IMR-90 (cell line): Measurements from ENCODE around the gene FAM174B. TPM values are rescaled to one million over a fixed set of nuclear protein-coding genes. Genes with fewer than 3 reads are reported as not detected.

ENCODE experiments used
- ATAC-seq: fragments of 200-7000 bp; cut with Tn5 transposase; 2 replicates; pipeline ENCODE4 v1.9.1; 2020; ENCODE audit warnings: low read depth, mild to moderate bottlenecking, moderate library complexity
- BruUV-seq: library from RNA; stranded (reverse); fragments of 400-500 nt; replicated peaks from 2 replicates; lab custom pipeline; 2021; lab: Mats Ljungman, UMichigan
- CTCF ChIA-PET: fragments of 300-600 bp; formaldehyde crosslinking; extraction: SDS; loops from one replicate; lab custom pipeline; 2021; ENCODE audit warnings: antibody characterized with exemption; lab: Yijun Ruan, JAX
- POLR2A ChIA-PET: fragments of 300-600 bp; sonication (Branson Sonifier 250); formaldehyde crosslinking; loops from one replicate; lab custom pipeline; 2022; ENCODE audit warnings: antibody characterized with exemption; ENCODE audit not compliant: unreplicated experiment; lab: Charles Lee
- DNase-seq: peaks from one replicate; pipeline ENCODE4 v3.0.0; 2013
- H2AFZ ChIP-seq: replicated peaks from 2 replicates; pipeline ENCODE3; 2013; ENCODE audit warnings: low read length, mild to moderate bottlenecking; ENCODE audit not compliant: poor library complexity
- H2AK5ac ChIP-seq: 2 replicates; pipeline ENCODE4 v1.6.1; 2013; ENCODE audit warnings: low read depth, low read length, inconsistent platforms
- H2AK9ac ChIP-seq: replicated peaks from 2 replicates; pipeline ENCODE3; 2013; ENCODE audit warnings: mild to moderate bottlenecking, low read depth, low read length, moderate library complexity; ENCODE audit not compliant: poor library complexity
- H2BK120ac ChIP-seq: 2 replicates; pipeline ENCODE4 v1.6.1; 2013; ENCODE audit warnings: low read depth, low read length, inconsistent platforms
- H2BK15ac ChIP-seq: 3 replicates; pipeline ENCODE4 v1.6.1; 2013; ENCODE audit warnings: low read depth, low read length, inconsistent platforms
- H2BK20ac ChIP-seq: 2 replicates; pipeline ENCODE4 v1.6.1; 2013; ENCODE audit warnings: low read depth, mild to moderate bottlenecking, inconsistent platforms, low read length, moderate library complexity
- H2BK5ac ChIP-seq: 2 replicates; pipeline ENCODE4 v1.6.1; 2013; ENCODE audit warnings: mild to moderate bottlenecking, low read depth, low read length, inconsistent platforms; ENCODE audit not compliant: poor library complexity, severe bottlenecking
- H3K14ac ChIP-seq: replicated peaks from 2 replicates; pipeline ENCODE4 v1.6.1; 2013; ENCODE audit warnings: low read depth, low read length, inconsistent platforms
- H3K18ac ChIP-seq: 2 replicates; pipeline ENCODE4 v1.6.1; 2013; ENCODE audit warnings: low read depth, low read length, control low read depth
- H3K23ac ChIP-seq: 2 replicates; pipeline ENCODE4 v1.6.1; 2013; ENCODE audit warnings: low read depth, low read length, inconsistent platforms
- H3K27ac ChIP-seq: 2 replicates; pipeline ENCODE4 v1.5.1; 2013; ENCODE audit warnings: mild to moderate bottlenecking, control low read depth, low read length; ENCODE audit not compliant: insufficient read depth
- H3K27me3 ChIP-seq: 2 replicates; pipeline ENCODE4 v1.6.1; 2013; ENCODE audit warnings: low read length; ENCODE audit not compliant: control insufficient read depth, insufficient read depth
- H3K36me3 ChIP-seq: 2 replicates; pipeline ENCODE4 v1.6.1; 2013; ENCODE audit warnings: low read length, mixed read lengths; ENCODE audit not compliant: control insufficient read depth, insufficient read depth
- H3K4ac ChIP-seq: 2 replicates; pipeline ENCODE4 v1.6.1; 2013; ENCODE audit warnings: low read depth, low read length, inconsistent platforms
- H3K4me1 ChIP-seq: 2 replicates; pipeline ENCODE4 v1.6.1; 2013; ENCODE audit warnings: low read length, mixed read lengths; ENCODE audit not compliant: control insufficient read depth, insufficient read depth
- H3K4me2 ChIP-seq: 2 replicates; pipeline ENCODE4 v1.6.1; 2013; ENCODE audit warnings: low read depth, mild to moderate bottlenecking, control low read depth, low read length, moderate library complexity
- H3K4me3 ChIP-seq: 2 replicates; pipeline ENCODE4 v1.5.1; 2013; ENCODE audit warnings: low read depth, mild to moderate bottlenecking, control low read depth, low read length, moderate library complexity; ENCODE audit not compliant: insufficient read depth
- H3K56ac ChIP-seq: 2 replicates; pipeline ENCODE4 v1.6.1; 2013; ENCODE audit warnings: low read length, inconsistent platforms; ENCODE audit not compliant: insufficient read depth; ENCODE audit errors: extremely low read depth
- H3K79me1 ChIP-seq, 2 experiments: 2 replicates each; pipeline ENCODE4 v1.6.1; 2013; ENCODE audit warnings: low read length in 2 of 2, inconsistent platforms in 1 of 2, low read depth in 1 of 2
- H3K9ac ChIP-seq: 2 replicates; pipeline ENCODE4 v1.6.1; 2013; ENCODE audit warnings: low read depth, low read length, control low read depth
- H3K9me1 ChIP-seq: 2 replicates; pipeline ENCODE4 v1.6.1; 2013; ENCODE audit warnings: low read length, inconsistent platforms; ENCODE audit not compliant: insufficient read depth
- H3K9me3 ChIP-seq: 2 replicates; pipeline ENCODE4 v1.6.1; 2013; ENCODE audit warnings: low read length; ENCODE audit not compliant: control insufficient read depth, insufficient read depth
- H4K20me1 ChIP-seq: 2 replicates; pipeline ENCODE4 v1.6.1; 2013; ENCODE audit warnings: low read length, inconsistent platforms; ENCODE audit not compliant: insufficient read depth
- H4K5ac ChIP-seq: 2 replicates; pipeline ENCODE4 v1.6.1; 2013; ENCODE audit warnings: mild to moderate bottlenecking, low read depth, low read length, control low read depth
- H4K8ac ChIP-seq, 2 experiments: 2 replicates each; pipeline ENCODE4 v1.6.1; 2013; ENCODE audit warnings: low read depth in 2 of 2, low read length in 2 of 2, control low read depth in 1 of 2, inconsistent platforms in 1 of 2
- H4K91ac ChIP-seq: 2 replicates; pipeline ENCODE4 v1.6.1; 2013; ENCODE audit warnings: low read depth, low read length, inconsistent platforms; ENCODE audit not compliant: insufficient read depth
- BHLHE40 ChIP-seq: fragments of 150-350 bp; IDR thresholded peaks from 2 replicates; pipeline ENCODE4 v1.6.1; 2016; ENCODE audit warnings: mild to moderate bottlenecking, low read depth, low read length
- RCOR1 ChIP-seq: IDR thresholded peaks from 2 replicates; pipeline ENCODE4 v1.6.1; 2012; ENCODE audit warnings: mild to moderate bottlenecking, low read length, improper control_type of control experiment; ENCODE audit not compliant: insufficient replicate concordance
- WGBS, 2 experiments: methylation state at CpG; one replicate each; pipeline versions ENCODE4 v1.1.5 to v1.1.7; 2013; ENCODE audit warnings: missing lambda C conversion rate in 2 of 2; ENCODE audit not compliant: insufficient read length in 1 of 2; ENCODE audit errors: extremely low coverage in 2 of 2; 5-methylcytosine and 5-hydroxymethylcytosine counted together
- dilution Hi-C: fragments of 300-500 bp; cut with HindIII; formaldehyde crosslinking; loops from one replicate; pipeline ENCODE4 v1.14.3; 2018; ENCODE audit warnings: low sequenced_read_pairs; ENCODE audit not compliant: unreplicated experiment
- in situ Hi-C: fragments of 300-500 bp; cut with MboI; formaldehyde crosslinking; loops from 3 replicates; pipeline ENCODE4 v1.14.3; 2019; ENCODE audit warnings: low sequenced_read_pairs, inconsistent platforms, mixed read lengths
- intact Hi-C: fragments of 100-400 bp; cut with micrococcal nuclease; formaldehyde crosslinking; loops from 2 replicates; pipeline ENCODE4 v1.10.0; 2022
- polyA plus RNA-seq, 3 experiments: library from polyadenylated mRNA; depleted of rRNA; stranded (reverse); fragments of >200 nt; gene quantifications; 2 replicates each; pipeline ENCODE4 v1.2.3, GENCODE V29; 2012; ENCODE audit warnings: low replicate concordance in 1 of 3
- total RNA-seq: library from RNA; depleted of rRNA; stranded (reverse); fragments of >200 nt; gene quantifications from 2 replicates; pipeline ENCODE4 v1.2.3, GENCODE V29; 2012

FAM174B gene
- total and polyA plus RNA-seq, 2 of the 4 experiments (the other 2 are of a cell fraction): 0.18 to 0.56 TPM

GRCh38 chr15:92667287-92667904 lies 11.8 kb upstream of the FAM174B start:
- Histone ChIP-seq H3K18ac (no peak overlapping the region), H3K4me2 (no peak overlapping the region), H4K20me1 (no peaks in the 10 kb centered on the region), H2BK20ac (no peak overlapping the region), H4K91ac (no peak overlapping the region), H2BK15ac (no peak overlapping the region), H2BK120ac (no peak overlapping the region), H2AK5ac (no peak overlapping the region), H2AK9ac (no peak overlapping the region), H3K4me1 (peaks cover 4% of the 10 kb centered on the region; the same call in 1 of the 2 replicates), H3K36me3 (no peaks in the 10 kb centered on the region), H3K27me3 (peaks cover 13% of the 10 kb centered on the region), H2BK5ac (no peak overlapping the region), H2AFZ (no peak overlapping the region), H4K8ac (no peak overlapping the region), H3K14ac (no peak overlapping the region), H3K9ac (no peak overlapping the region), H3K23ac (no peak overlapping the region), H3K27ac (no peak overlapping the region), H3K9me3 (no peaks in the 10 kb centered on the region), H3K4me3 (no peak overlapping the region), H3K9me1 (no peaks in the 10 kb centered on the region), H4K5ac (no peak overlapping the region), H3K4ac (no peak overlapping the region), H3K79me1 (no peaks in the 10 kb centered on the region), H3K56ac (no peak overlapping the region)
- POLR2A ChIA-PET: no interaction called here
- CTCF ChIA-PET: interaction anchor here (0.8 to 0.9 kb wide), 2 partner anchors 13 to 47 kb away, joined by 3 read pairs; no protein-coding TSS in a partner anchor
- ATAC-seq (peak; percentile 27; the same call in 1 of the 2 replicates), DNase-seq (no peak)
- BruUV-seq: no TSS peak
- dilution Hi-C loops: no loop called here
- intact Hi-C loops: loop anchor here (2.0 kb wide), 1 partner anchor 13 kb away; no protein-coding TSS in a partner anchor
- WGBS, 2 experiments: 23% methylated on average over 4 of the region's 13 CpGs; no CpG with 5 or more reads in 1 of the 2 experiments
- in situ Hi-C loops: no loop called here
- TF ChIP-seq RCOR1: no peak
- TF ChIP-seq BHLHE40: no peak
